Peyer's patch (tissue), 4 donors: Measurements from ENCODE around the gene MED22.

Experiments
- CTCF ChIP-seq, 6 experiments: fragments of 450-650 bp in 4 of 6; fragments of 200-600 bp in 2 of 6; sonication (generic) in 1 of 6; IDR thresholded peaks; one replicate each; pipeline ENCODE4 v1.5.1; 2017 to 2019; ENCODE audit warnings: antibody characterized with exemption in 6 of 6, mild to moderate bottlenecking in 3 of 6, moderate library complexity in 1 of 6
- POLR2A ChIP-seq, 2 donors: fragments of 450-650 bp; IDR thresholded peaks; one replicate each; pipeline ENCODE4 v1.5.1; 2017; ENCODE audit warnings: antibody characterized with exemption in 2 of 2, mild to moderate bottlenecking in 2 of 2, moderate library complexity in 2 of 2

GRCh38 chr9:133384736-133385321, 36.9 kb upstream of the MED22 start:
- TF ChIP-seq POLR2A (IDR thresholded peaks at IDR 0.05) (no peak), CTCF (IDR thresholded peaks at IDR 0.05) (no peak)
